ENCODE results near the gene SPG21.

The SPG21 gene

DNA sequence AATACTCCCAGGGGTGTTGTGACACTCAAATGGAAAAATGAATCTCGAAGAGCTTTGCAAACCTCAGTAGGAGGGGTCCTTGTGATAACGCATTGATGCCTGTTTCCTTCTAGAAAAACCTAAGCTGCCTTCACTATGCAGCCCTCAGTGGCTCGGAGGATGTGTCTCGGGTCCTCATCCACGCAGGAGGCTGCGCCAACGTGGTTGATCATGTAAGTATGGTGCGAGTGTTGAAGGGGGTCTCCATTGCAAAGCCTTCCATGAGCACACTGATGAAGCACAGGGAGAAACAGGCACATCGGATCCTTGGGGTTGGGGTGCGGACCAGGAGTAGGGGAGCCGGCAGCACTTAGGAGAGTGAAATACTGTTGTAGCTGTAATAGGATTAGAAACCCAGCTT lies 55.7 kb downstream of the SPG21 start:
- no peak for DNase-seq

DNA sequence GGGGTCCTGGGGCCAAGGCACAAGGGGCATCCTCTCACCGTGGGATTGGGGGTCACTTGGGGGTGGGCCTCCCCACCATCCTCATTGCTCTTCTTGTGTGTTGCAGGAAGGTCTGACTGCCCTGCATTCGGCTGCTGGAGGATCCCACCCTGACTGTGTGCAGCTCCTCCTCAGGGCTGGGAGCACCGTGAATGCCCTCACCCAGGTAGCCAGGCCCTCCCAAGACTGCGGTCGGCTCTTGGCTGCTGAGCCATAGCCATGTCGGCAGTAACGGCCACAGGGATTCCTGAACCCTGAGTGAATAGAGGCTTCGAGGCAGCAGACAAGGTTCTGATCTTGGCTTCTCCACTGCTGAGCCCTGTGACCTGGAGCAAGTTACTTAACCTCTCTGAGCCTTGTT lies 58.3 kb downstream of the SPG21 start:
- DNase-seq: no peak

DNA sequence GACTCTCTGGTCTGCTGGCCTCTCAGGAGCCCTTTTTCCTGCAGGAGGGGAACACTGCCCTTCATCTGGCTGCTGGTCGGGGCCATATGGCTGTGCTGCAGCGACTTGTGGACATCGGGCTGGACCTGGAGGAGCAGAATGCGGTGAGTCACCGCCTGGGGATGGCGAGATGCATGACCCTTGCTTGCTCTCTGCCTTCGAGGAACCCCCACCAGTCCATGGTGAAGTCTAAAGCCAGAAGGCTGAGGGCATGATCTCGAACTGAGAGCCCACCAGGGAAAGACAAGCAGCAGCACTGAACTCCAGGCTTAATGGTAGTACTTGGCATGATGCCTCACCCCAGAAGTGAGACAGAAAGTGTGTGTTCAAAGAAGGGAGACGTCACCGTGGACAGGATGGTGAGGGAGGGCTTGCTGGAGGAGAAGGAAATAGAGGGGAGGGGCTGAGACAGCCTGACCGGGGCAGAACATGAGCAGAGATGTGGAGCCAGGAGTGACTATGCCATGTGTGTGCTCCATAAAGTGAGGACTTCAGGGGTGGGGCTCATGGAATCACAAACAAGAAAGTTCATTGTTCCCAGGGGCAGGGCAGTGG lies 58.8 kb downstream of the SPG21 start:
- no peak for DNase-seq

DNA sequence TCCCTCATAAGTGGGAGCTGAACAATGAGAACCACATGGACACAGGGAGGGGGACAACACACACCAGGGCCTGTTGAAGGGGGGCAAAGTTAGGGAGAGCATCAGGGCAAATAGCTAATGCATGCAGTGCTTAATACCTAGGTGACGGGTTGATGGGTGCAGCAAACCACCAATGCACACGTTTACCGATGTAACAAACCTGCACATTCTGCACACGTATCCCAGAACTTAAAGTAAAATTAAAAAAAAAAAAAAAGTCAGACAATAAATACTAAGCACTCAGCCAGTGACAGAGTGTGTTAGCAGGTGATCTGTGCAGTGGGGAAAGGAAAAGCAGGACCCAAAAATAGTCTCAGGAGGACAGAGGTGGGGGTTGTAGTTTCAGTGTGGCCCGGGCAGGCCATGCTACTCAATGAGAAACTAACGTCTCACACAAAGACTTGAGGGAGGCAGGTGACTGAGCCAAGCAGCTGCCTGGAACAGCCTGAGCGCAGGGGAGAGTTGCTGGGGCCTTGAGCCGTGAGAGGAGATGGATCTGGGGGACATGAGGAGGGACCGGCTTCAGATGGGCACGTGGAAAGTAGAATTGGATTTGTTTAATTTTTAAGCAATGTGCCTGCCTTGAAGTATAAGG lies 59.6 kb downstream of the SPG21 start:
- DNase-seq: no peak

DNA sequence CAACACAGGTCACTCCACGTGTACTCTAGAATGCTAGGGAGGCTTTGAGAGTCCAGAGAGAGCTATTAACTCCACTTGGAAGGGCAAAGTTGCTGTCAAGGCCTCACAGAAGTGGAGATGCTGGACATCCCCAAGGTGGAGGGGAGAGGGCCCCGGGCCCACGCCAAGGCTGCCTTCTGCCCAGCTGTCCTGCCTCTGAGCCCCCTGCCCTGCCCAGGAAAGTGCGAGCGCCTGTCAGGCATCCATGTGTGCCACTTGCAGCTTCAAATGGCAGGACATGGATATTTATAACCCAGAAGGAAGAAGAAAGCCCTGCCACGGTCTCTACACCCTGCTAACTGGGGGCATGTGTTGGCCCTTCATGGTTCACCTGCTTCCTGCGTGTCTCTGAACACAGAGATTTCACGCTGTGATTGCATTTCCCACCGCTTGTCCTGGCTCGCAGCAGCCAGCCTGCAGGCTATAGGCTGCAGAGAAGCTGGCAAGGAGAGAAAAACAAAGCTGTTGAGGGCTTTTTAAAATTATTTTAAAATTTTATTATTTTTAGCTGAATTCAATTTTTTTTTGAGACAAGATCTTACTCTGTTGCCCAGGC lies 61.0 kb downstream of the SPG21 start:
- DNase-seq: no peak

DNA sequence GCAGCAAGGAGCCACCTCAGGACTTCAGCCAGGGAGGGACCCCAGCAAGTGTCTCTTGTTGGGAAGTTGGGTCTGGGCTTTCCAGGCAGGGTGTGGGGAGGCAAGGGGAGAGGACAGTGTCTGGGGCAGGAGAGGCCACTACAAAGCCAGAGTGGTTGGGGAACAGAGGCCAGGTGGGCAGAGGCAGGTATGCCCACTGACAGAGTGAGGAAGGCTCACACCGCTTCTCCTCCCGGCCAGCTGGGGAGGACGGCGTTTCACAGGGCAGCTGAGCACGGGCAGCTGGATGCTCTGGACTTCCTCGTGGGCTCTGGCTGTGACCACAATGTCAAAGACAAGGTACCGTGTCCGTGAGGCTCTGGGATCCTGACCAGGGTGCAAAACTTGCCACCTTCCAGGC lies 63.1 kb downstream of the SPG21 start:
- DNase-seq: no peak

DNA sequence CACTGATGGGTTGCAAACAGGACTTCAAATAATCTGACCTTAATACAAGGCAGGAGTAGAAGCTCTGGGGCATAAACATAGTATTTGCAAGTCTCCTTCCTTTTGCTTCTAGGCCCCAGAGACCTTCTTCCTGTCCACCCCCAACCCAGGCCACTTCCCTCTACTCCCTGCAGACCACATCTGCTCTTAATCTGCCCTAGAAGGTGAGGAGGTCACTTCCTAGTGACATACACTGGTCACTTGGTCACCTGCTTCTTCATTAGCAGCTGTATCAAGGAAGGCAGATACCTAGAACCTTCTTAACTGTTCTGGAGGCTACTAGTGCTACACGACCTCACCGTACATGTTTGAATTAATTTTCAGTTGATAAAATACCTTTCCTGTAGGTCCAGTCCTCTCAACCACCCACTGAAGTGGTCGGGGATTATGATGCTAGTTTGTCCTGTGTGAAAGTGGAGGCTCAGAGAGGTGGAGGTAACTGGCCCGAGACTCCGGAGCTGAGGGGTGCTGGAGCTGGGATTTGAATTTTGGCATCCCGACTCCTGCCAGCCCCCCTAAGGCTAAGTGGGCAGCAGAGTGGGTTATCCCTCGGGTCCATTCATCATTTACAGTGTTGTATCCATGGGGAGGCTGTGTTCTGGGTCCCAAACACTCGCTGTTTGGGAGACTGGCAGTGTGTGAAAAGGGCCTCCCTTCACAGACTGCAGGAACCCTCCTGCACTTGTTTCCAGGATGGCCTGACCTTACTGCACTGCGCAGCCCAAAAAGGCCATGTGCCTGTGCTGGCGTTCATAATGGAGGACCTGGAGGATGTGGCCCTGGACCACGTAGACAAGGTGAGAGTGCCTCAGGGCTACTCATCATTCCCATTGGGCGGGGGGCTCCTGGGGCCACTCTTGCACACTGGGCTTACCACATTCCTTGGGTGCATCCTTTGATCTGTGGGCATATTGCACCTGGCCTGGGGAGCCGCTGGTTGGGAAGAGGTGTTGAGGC lies 64.1 kb downstream of the SPG21 start:
- no peak for DNase-seq

DNA sequence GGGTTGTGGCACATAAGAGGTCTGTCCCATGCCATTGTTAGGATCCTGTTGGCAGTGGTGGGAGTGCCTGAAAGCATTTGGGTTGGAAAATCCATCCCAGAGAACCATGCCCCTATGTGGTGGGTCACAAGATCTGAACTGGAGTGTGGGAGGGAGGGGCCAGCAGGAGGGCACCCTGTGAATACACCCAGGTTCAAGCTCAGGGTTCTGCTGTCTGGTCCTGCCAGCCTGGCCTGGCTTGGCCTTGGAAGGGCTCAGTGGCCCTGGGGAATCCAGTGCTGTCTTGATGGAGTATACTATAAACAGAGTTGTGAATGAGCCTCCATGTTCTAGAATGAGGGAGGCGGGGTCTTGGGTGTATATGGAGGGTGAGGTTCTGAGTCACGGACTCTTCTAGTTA lies 66.2 kb downstream of the SPG21 start:
- DNase-seq: no peak

DNA sequence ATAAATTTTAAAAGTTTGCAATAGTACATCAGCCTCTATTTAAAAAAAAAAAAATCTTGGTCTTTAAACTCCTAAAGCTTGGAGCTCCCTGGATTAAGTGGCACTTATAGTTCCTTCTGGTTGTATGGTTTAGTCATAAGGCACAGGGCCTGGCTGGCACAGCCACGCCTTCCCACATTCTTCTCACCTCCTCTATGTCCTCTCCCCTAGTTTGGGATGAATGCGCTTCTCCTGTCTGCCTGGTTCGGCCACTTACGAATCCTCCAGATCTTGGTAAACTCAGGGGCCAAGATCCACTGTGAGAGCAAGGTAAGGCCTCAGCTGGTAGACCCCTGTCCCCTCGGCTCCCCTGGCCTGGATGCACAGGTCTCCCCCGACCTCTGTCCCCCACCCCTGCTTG lies 68.0 kb downstream of the SPG21 start:
- DNase-seq: no peak

DNA sequence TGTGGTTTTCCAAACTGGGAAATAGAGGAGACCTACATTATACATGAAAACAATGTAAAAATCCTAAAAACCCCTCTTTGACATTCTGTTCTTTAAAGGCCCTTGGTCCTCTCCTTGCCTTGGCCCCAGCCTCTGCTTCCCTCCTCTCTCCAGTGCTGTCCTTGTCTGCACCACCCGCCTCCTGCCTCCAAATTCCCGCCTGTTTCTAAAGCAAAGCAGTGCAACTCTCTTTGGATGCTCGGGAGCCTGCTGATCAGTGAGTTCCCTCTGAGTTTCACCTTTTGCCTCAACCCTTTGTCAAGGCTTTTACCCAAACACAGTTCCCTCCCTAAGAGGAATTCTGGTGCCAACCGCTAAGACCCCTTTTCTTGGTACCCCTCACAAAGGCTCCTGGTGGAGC lies 70.0 kb downstream of the SPG21 start:
- no peak for DNase-seq

DNA sequence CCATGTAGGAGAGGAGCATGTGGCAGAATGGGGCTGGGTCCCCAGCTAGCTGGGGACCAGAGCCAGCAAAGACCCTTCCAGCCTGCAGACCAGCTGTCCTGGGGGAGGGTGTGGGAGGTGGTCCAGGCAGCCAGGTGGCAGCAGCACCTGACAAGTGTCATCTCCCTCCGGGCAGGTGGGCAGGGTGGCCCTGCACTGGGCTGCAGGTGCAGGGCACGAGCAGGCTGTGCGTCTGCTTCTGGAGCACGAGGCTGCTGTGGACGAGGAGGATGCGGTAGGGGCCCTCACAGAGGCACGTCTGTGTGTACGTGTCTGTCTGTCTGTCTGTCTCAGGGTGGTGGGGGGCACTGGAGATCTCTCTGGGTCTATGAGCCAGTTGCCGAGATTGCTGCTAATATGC lies 72.5 kb downstream of the SPG21 start:
- no peak for DNase-seq

DNA sequence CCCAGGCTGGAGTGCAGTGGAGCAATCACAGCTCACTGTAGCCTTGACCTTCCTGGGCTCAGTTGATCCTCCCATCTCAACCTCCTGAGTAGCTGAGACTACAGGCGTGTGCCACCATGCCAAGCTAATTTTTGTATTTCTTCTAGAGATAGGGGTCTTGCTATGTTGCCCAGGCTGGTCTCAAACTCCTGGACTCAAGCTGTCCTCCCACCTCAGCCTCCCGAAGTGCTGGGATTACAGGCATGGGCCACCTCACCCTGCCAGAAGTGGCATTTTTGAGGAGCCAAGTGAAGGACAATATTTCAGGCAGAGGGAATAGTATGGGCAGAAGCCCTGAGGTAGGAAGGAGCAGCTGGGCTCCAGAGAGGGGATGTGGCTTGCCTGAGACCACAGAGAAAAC lies 73.3 kb downstream of the SPG21 start:
- no peak for DNase-seq

DNA sequence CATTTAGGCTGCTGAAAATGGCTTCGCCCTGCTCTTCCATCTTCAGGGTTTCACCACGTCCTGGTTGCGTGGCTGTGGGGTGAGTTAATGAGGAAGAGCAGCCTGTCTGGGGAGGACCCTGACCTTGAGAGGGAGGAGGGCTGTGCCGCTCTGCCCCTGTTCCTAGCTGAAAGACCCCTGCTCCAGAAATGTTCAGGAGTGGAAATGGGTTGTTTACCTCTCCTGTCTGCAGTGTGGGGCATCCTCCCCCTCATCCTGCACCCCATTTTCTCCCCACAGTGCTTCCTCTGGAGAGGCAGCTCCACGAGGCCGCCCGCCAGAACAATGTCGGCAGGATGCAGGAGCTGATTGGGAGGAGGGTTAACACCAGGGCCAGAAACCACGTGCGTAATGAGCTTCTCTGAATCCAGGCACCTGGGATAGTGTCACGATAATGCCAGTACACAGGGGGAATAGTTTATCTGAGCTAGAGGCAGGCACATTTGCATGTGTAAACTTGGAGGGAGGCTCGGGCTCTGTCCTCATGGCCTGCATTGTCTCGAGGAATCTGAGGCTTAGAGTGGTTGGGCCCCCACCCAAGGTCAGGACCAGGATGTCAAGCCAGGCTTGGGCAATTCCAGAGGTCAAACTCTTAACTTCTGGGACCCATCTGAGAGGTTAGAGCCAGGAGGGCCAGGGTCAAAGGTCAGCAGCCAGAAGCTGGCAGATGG lies 74.0 kb downstream of the SPG21 start:
- DNase-seq: no peak
